NCI-H146 treated with DMSO at 0.1 percent for 48 hours (cell line): ENCODE measurements around the gene SLC25A39.
A peak's percentile ranks its signal among the peaks of the same experiment; 100 is the strongest.

Experiments
- DNase-seq: peaks from one replicate; lab custom pipeline; 2025; ENCODE audit not compliant: unreplicated experiment; lab: John Stamatoyannopoulos, UW

The SLC25A39 gene

DNA sequence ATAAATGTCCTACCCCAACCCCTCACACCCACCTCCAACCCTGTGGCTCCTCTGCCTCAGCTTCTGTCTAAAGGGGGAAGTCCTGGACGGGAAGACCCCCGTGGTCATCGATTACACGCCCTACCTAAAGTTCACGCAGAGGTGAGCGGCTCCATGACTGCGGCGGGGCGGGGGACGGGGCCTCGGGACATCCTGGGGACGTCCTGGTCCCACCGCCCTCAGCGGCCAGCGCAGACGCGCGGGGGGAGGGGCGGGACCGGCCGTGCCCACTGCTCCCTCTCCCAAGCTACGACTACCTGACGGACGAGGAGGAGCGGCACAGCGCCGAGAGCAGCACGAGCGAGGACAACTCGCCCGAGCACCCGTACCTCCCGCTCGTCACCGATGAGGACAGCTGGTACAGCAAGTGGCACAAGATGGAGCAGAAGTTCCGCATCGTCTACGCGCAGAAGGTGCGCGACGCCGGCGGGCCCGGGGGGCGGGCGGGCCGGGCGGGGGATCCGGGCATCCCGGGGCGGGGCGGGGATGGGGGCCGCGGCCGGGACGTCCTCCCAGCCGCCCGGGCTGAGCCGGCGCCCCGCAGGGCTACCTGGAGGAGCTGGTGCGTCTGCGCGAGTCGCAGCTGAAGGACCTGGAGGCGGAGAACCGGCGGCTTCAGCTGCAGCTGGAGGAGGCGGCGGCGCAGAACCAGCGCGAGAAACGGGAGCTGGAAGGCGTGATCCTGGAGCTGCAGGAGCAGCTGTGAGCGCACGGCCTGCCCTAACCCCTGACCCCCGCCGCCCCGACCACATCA, 9.6 kb downstream of the SLC25A39 start:
- no peak for DNase-seq

GRCh38 chr17:44314524-44314868, 10.1 kb downstream of the SLC25A39 start:
- DNase-seq, result no peak

DNA sequence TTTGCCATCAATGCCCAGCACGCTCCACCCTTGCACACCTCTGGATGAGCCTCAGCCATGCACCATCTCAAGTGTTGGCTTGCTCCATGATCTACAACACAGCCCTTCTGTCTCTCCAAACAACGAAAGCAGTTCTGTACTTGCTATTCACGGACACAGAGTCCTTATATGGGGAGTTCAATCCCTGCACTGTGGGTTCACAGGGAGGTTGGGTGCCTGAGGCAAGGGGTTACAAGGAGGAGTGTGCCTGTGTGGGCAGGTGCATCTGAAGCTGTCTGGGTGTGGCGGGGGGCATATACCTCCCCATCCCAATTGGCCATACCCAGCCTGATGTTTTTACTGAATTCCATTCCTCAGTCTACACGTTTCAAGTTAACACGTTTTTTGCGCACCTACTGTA, 10.6 kb downstream of the SLC25A39 start:
- no peak for DNase-seq

DNA sequence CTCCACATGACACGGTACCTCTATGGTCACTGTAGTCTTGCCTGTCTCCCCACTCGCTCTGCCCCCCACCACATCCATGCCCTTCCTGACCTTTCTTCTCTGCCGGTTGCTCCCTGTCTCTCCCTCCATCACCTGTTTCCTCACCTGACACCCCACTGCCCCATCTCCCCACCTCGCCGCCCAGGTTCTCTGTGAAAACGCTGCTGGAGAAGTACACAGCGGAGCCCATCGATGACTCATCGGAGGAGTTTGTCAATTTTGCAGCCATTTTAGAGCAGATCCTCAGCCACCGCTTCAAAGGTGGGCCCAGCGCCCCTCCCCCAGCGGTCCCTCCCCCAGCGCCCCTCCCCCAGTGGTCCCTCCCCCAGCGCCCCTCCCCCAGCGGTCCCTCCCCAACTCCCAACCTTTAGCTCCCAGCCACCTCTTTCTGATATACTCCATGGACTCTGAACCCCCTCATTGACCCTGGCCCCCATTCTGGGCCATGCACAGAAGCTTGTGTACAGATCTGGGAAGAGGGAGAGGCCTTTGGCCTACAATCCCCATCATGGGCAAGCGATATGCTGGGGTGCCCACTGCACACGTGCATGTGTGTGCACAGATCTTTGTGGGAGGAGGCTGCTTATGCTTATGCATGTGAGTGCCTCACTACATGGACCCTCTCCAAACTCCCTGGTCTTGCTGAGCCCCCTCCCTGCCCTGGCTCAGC, 12.1 kb downstream of the SLC25A39 start:
- DNase-seq, result no peak

GRCh38 chr17:44311562-44312181, 13.0 kb downstream of the SLC25A39 start:
- DNase-seq, result no peak

DNA sequence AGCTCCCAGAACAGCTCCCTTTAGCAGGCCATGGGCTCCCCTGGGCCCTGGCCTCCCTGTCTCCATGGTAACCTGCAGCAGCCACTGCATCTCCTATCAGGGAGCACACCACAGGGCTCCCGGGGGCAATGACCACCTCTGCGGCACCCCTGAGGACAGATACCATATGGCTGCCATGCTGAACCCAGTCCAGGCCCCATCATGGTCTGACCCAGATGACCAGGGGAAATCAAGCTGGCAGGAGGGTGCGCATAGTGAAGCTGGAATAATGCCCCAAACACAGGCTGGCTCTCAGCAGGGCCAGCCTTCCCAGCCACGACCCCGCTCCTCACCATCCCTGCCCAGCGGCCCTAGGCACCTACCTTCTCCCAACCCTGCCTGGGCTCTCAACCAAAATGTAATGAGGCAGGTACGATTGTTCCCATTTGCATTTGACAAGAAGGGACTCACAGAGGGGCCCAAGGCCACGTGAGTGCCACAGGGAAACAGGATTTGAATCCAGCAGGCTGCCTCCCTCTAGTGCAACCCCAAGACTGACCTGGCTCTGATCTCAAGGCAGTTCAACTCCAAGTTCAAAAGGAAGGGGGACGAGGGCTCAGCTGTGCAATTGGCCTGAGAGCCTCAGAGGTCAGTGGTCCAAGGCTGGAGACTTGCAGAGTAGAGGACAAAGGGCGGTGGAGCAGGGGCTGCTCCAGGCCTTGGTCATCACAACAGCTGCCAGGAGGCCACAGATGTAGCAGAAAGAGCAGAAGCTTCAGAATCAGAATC, 13.8 kb downstream of the SLC25A39 start:
- no peak for DNase-seq

- no peak for DNase-seq
Measured at GRCh38 chr17:44310188-44310587, 14.4 kb downstream of the SLC25A39 start.

GRCh38 chr17:44309472-44309871, 15.2 kb downstream of the SLC25A39 start:
- DNase-seq, result no peak

- peak; percentile 34 for DNase-seq
Measured at GRCh38 chr17:44308865-44309264, 15.8 kb downstream of the SLC25A39 start.

DNA sequence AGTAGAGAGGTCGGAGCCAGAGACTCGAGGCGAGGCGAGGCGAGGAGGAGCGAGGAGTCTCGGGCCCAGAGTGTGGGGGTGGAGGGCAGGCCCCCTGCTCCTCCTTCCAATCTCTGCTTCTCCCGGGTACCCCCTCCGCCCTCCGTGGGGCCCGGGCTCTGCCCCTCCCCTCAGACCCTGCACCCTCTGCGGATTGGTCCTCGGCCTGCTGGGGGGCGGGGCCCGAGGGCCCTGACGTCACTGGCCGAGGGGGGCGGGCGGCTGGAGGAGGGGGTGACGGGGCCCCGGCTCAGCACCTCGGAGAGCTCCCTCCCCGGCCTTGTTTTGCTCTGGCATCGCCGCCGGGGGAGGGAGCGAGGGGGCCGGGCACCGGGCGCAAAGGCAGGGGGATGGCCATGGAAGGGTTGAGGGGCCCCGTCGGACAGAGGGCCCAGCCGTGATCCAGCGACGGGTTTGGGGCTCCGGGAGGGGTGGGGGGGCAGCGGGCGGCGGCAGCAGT, 16.3 kb downstream of the SLC25A39 start, which contains the start of gene RUNDC3A:
Gene RUNDC3A (plus strand): TSS at position 282 of the 499 bp plus-strand sequence. CDS start 232 bp downstream, outside the sequence.
- DNase-seq, result peak; percentile 76

DNA sequence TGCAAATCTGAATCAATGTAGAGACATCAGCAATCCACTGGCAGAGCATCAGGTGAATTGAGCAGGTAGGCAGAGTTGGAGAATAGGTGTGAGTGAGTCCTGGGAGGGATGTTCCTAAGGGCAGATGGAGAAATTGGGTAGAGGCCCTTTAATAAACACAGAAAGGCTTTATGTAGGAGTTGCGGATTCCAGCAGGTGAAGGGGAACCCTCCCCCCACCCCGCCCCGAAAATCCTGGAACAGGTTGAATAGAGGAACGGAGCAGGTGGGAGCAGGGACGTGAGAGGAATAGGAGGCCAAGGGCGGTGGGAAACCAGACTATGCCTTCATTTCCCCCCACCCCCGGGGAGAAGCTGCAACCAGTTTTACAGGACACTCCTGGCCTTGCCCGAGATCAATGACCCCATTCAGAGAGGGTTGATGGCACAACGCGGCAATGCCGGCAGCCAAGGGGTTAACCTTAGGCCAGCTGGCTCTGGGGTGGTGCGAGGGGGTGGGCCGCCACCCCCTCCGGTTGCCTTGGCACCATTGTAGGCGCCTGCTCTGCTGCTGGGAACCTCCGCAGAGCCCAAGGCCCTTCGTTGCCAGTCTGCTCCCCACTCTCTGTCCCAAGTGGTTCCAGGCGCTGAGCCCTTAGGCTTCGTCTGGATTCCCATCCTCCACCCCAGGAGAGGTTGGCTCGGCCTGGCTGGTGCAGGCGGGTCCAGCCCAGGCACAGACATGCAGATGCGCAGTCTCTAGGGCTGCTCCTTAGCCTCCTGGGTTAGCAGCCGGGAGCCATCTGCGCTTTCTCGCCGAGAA, 17.0 kb downstream of the SLC25A39 start:
- DNase-seq, result peak; percentile 44

- DNase-seq, result no peak
Measured at GRCh38 chr17:44304651-44305050, 20.0 kb downstream of the SLC25A39 start.

DNA sequence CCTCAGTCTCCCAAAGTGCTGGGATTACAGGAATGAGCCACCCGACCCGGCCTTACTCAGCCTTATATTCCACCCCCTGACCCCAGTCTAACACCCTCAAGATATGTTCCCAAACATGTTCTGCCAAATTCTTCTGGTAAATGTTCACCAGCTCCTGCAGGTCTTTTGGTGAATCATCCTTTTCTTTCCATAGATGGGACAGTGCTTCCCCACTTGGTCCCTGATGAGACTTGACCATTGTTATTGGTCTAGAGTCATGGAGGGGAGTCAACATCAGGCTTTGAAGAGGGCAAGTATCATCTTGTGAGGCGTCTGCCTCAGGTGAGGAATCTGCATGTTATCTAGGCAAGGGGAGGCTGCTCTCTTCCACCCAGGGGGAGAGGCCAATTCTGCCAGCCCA, 26.6 kb downstream of the SLC25A39 start:
- no peak for DNase-seq

DNA sequence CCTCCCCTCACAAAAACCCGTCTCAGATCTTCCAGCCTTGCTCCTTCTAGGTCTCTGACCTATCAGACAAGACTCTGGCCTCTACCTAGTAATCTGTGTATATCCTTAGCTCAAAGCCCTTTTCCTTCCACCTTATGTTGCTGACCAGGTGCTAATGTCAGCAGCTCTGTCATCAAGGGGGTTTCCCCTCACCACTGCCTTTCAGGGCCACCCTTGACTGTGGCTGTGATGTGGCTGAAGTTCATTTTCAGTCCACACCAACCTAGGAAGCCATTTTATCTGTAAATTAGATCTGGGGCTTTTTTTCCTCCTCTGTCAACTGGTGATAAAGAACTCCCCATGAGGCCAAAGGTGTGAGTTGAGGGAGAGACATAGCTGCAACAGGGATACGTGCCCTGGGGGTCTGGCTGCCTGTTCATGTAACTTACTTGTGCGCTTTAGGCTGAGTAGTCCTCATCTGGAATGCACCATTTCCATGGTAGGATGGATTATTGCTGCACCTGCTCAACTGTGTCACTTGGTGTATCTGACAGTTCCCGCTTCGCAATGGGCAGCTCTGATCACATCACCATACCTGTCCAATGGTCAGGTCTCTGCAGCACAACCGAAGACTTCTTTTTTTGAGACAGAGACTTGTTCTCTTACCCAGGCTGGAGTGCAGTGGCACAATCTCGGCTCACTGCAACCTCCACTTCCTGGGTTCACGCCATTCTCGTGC, 31.0 kb downstream of the SLC25A39 start:
- no peak for DNase-seq

- DNase-seq, result no peak
Measured at GRCh38 chr17:44287651-44288050, 37.0 kb downstream of the SLC25A39 start.

- DNase-seq, result no peak
Measured at GRCh38 chr17:44284024-44284400, 40.6 kb downstream of the SLC25A39 start.

DNA sequence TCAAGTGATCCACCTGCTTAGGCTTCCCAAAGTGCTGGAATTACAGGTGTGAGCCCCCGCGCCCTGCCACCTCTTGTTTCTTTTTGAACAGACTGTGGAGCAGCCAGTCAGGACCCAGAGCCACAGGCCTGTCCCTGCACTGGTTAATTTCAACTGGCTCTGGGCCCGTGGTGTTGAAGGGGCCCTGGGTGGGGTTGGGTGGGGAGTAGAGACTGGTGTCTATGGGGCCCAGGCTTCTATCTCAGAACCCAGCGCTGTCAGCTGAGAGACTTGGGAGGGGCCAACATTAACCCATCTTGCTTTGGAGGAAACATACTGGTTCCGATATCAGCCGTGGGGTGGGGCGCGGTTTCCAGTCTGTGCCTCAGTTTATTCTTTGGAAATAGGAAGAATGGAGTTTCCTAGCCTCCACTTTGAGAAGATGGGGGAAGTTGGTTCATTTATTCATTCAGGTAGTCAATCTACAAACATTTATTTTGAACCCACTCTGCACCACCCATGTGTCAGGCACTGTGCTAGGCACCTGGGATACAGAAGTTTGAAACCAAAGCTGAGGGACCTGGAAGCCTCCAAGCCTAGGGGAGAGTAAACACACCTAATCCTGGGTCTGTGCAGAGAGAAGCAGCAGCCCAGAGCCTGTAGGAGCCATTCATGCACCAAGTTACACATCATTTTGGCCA, 41.1 kb downstream of the SLC25A39 start:
- DNase-seq, result no peak

DNA sequence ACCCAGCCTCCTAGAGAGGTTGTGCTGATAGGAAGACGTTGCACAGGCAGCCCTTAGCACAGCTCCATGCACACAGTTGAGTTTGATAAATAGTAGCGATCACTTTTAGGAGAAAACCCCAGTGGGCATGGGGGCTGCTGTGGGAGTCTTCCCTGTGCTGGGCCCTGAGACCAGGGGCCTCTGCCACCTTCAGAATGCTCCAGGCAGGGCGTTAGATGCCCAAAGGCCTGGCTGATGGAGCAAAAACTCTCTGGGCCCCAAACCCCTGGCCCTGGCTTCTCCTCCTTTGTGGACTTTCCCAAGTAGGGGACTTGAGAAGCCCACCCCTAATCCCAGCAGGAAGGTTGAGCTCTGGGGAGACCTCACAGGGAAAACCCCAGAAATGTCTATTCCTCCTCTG, 42.4 kb downstream of the SLC25A39 start:
- DNase-seq, result no peak

- DNase-seq, result no peak
Measured at GRCh38 chr17:44281570-44281969, 43.1 kb downstream of the SLC25A39 start.
